Uterus (tissue), 2 donors: ENCODE data around the gene PRAMEF18.
"Not testable (repeated sequence)": the region's sequence is repeated elsewhere in the genome, so short reads cannot be mapped to it uniquely, and the experiment has no call there.

Source experiments
- CTCF ChIP-seq, 4 experiments: fragments of 200-600 bp in 2 of 4; fragments of 450-650 bp in 2 of 4; sonication (generic) in 2 of 4; IDR thresholded peaks; one replicate each; pipeline ENCODE4 v1.5.1; 2016 to 2019; ENCODE audit warnings: antibody characterized with exemption in 4 of 4, mild to moderate bottlenecking in 2 of 4, moderate library complexity in 1 of 4
- POLR2A ChIP-seq, 2 donors: fragments of 450-650 bp; IDR thresholded peaks; one replicate each; pipeline ENCODE4 v1.6.1; 2016; ENCODE audit warnings: antibody characterized with exemption in 2 of 2, mild to moderate bottlenecking in 1 of 2, moderate library complexity in 1 of 2

DNA sequence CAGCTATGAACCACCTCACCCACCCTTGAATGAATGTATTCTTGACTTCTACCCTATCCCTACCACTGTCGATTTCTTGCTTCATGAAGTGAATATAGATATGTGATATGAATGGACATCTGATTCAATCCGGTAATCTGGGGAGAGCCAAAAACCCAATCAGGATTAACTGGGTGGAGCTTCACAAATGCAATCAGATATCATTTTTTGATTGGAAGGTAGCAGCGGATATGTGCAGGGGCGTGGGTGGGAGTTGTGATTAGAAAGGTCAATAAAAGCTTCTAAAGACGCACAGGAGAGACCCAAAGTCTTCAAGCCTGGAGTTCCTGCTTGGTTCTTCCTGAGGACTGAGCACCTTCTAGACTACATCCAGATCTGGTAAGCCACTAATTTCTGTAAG is 27.9 kb upstream of the PRAMEF18 start, which contains the start of gene PRAMEF5:
- not testable (repeated sequence) for TF ChIP-seq CTCF, POLR2A (IDR thresholded peaks at IDR 0.05)
